PFSK-1 (cell line): ENCODE data around the gene TMED6.

ENCODE experiments used
- FOXP2 ChIP-seq: optimal IDR thresholded peaks from 2 replicates; pipeline ENCODE3; 2011; ENCODE audit warnings: borderline replicate concordance, control low read depth, inconsistent platforms; ENCODE audit not compliant: insufficient read depth; ENCODE audit errors: extremely low read length, extremely low read depth
- POLR2AphosphoS5 ChIP-seq: IDR thresholded peaks from 2 replicates; pipeline ENCODE4 v1.6.1; 2012; ENCODE audit warnings: low read depth, mild to moderate bottlenecking, control low read depth, low read length, moderate library complexity
- SIN3A ChIP-seq: IDR thresholded peaks from 2 replicates; pipeline ENCODE4 v1.6.1; 2012; ENCODE audit warnings: mild to moderate bottlenecking, low read length, moderate library complexity, borderline replicate concordance; ENCODE audit not compliant: insufficient read depth
- TAF1 ChIP-seq: IDR thresholded peaks from 2 replicates; pipeline ENCODE4 v1.6.1; 2012; ENCODE audit warnings: low read length, control low read depth, borderline replicate concordance; ENCODE audit not compliant: insufficient read depth
- TF ChIP-seq, protein P1 (sequence below), 2 experiments: IDR thresholded peaks; 2 replicates each; pipeline versions ENCODE4 v1.6.1 to v1.8.0; 2011 to 2012; ENCODE audit warnings: low read depth in 2 of 2, low read length in 2 of 2, control low read depth in 1 of 2, inconsistent platforms in 1 of 2, mild to moderate bottlenecking in 1 of 2, moderate library complexity in 1 of 2; ENCODE audit not compliant: insufficient read depth in 1 of 2

Gene TMED6

DNA sequence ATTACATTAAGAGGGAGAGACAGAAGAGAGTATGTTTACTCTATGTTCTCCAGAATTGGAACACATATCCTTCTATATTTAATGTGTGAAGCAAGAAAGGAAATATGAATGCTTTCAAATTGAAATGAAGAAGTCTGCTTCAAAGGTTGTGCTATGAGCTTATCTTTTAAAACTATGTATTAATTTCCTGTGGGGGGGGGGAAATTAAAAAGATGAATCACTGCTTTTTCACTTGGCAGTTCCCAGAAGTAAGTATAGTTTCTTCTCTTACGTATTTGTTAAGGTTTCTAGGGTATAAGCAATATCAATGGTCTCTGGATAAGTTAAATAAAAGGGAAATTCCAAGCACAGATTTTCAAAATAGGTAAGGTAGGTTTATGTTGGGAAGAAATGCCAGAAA, 27.2 kb upstream of the TMED6 start:
- TF ChIP-seq TAF1 (no peak), POLR2AphosphoS5 (no peak), SIN3A (no peak)
- TF ChIP-seq, protein P1, sequence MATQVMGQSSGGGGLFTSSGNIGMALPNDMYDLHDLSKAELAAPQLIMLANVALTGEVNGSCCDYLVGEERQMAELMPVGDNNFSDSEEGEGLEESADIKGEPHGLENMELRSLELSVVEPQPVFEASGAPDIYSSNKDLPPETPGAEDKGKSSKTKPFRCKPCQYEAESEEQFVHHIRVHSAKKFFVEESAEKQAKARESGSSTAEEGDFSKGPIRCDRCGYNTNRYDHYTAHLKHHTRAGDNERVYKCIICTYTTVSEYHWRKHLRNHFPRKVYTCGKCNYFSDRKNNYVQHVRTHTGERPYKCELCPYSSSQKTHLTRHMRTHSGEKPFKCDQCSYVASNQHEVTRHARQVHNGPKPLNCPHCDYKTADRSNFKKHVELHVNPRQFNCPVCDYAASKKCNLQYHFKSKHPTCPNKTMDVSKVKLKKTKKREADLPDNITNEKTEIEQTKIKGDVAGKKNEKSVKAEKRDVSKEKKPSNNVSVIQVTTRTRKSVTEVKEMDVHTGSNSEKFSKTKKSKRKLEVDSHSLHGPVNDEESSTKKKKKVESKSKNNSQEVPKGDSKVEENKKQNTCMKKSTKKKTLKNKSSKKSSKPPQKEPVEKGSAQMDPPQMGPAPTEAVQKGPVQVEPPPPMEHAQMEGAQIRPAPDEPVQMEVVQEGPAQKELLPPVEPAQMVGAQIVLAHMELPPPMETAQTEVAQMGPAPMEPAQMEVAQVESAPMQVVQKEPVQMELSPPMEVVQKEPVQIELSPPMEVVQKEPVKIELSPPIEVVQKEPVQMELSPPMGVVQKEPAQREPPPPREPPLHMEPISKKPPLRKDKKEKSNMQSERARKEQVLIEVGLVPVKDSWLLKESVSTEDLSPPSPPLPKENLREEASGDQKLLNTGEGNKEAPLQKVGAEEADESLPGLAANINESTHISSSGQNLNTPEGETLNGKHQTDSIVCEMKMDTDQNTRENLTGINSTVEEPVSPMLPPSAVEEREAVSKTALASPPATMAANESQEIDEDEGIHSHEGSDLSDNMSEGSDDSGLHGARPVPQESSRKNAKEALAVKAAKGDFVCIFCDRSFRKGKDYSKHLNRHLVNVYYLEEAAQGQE (IDR thresholded peaks at IDR 0.05; ENCODE audit: insufficient read depth in 1 of 2, low read depth in 2 of 2, low read length in 2 of 2) = no peak

DNA sequence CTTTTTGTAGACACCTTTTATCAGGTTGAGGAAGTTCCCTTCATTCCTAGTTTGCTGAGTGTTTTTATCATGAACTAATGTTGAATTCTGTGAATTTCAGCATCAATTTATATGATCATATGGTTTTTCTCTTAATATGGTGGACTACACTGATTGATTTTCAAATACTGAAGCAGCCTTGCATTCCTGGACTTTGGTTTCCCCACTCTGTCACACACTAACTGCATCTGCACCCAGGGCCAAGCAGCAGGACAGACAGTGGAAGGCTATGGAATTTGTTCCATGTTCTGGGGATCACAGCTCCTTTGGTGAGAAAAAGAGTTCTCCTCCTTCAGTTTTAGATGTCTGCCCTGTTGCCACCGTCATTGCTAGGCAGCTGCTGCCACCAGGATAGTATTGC, 26.4 kb upstream of the TMED6 start:
- no peak for TF ChIP-seq TAF1
- no peak for TF ChIP-seq FOXP2
- TF ChIP-seq, protein P1 (IDR thresholded peaks at IDR 0.05; ENCODE audit: insufficient read depth in 1 of 2, low read depth in 2 of 2, low read length in 2 of 2) = no peak
- TF ChIP-seq SIN3A = no peak
- no peak for TF ChIP-seq POLR2AphosphoS5

DNA sequence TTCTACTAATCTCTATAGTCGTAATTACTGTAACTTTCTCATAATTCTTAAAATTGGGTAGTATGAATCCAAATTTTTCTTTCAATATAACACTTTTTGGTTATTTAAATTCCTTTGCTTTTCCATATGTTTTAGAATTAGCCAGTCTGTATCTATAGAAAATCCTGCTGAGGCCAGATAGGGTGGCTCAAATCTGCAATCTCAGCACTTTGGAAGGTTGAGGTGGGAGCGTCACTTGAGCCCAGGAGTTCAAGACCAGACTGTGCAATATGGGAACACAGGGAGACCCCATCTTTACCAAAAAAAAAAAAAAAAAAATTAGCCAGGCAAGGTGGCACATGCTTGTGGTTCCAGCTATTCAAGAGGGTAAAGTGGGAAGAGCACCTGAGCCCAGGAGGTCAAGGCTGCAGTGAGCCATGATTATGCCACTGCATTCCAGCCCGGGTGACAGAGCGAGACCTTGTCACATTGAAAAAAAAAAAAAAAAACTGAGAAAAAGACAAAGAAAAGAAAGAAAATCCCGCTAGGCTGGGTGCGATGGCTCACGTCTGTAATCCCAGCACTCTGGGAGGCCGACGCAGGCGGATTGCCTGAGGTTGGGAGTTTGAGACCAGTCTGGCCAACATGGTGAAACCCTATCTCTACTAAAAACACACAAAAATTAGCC, 24.9 kb upstream of the TMED6 start:
- TF ChIP-seq, protein P1 (IDR thresholded peaks at IDR 0.05; ENCODE audit: insufficient read depth in 1 of 2, low read depth in 2 of 2, low read length in 2 of 2) = no peak
- TF ChIP-seq SIN3A = no peak
- TF ChIP-seq FOXP2 = no peak
- no peak for TF ChIP-seq POLR2AphosphoS5
- no peak for TF ChIP-seq TAF1

DNA sequence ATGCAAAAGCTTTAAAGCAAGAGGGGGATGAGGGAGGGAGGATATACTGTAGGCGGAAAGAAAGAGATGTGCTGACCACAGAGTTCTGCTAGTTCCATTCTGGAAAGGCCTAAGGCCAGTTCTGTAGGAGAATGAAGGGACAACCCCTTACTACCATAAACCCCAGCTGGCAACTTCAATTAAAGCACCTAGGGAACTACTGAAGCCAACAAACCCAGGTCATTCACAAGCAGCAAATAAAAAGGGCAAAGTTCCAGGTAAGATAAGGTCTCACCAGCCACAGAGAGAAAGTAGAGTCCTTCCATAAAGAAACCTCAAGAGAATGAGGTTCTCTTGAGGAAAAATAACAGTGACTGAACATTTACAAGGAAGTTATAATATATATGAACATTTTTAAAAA, 21.4 kb upstream of the TMED6 start:
- TF ChIP-seq POLR2AphosphoS5 = no peak

DNA sequence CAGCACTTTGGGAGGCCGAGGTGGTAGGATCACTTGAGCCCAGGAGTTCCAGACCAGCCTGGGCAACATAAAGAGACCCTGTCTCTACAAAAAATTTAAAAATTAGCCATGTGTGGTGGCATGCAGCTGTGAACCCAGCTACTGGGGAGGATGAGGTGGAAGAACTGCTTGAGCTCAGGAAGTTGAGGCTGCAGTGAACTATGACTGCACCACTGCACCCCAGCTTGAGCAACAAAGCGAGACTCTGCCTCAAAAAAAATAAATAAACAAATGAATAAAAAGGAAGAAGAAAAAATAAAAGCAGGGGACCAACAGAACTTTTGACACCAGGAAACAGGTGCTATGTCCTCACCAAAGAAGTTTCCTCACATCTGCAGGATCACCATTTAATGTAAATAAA, 20.0 kb upstream of the TMED6 start:
- TF ChIP-seq TAF1 = no peak

DNA sequence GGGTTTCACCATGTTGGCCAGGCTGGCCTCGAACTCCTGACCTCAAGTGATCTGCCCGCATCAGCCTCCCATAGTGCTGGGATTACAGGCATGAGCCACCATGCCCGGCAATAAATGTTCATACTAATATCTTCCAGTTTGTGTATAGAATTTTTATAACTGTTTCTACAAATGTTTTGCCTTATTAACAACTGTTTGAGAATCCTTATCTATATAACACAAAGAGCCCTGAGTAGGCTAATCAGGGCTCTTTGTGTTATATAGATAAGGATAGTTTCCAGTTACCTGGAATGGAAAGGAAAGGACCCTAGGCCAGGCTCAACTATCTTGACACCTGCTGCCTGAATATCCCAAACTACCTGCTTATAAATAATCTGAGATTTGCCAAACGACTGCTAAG, 17.3 kb upstream of the TMED6 start:
- TF ChIP-seq, protein P1 (IDR thresholded peaks at IDR 0.05; ENCODE audit: insufficient read depth in 1 of 2, low read depth in 2 of 2, low read length in 2 of 2) = no peak
- TF ChIP-seq SIN3A (no peak), POLR2AphosphoS5 (no peak), FOXP2 (no peak), TAF1 (no peak)
